ENCODE data around the gene JPT2.
"Not testable (repeated sequence)": the region's sequence is repeated elsewhere in the genome, so short reads cannot be mapped to it uniquely, and the experiment has no call there.

JPT2 gene

GRCh38 chr16:1710811-1711507 is 32.9 kb downstream of the JPT2 start:
- TF ChIP-seq, protein P1, sequence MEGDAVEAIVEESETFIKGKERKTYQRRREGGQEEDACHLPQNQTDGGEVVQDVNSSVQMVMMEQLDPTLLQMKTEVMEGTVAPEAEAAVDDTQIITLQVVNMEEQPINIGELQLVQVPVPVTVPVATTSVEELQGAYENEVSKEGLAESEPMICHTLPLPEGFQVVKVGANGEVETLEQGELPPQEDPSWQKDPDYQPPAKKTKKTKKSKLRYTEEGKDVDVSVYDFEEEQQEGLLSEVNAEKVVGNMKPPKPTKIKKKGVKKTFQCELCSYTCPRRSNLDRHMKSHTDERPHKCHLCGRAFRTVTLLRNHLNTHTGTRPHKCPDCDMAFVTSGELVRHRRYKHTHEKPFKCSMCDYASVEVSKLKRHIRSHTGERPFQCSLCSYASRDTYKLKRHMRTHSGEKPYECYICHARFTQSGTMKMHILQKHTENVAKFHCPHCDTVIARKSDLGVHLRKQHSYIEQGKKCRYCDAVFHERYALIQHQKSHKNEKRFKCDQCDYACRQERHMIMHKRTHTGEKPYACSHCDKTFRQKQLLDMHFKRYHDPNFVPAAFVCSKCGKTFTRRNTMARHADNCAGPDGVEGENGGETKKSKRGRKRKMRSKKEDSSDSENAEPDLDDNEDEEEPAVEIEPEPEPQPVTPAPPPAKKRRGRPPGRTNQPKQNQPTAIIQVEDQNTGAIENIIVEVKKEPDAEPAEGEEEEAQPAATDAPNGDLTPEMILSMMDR (IDR thresholded peaks at IDR 0.05; ENCODE audit: control insufficient read depth, extremely low read depth, insufficient read depth) = no peak
- DNase-seq (ENCODE audit: low read depth) = no peak
- H3K4me3 ChIP-seq (ENCODE audit: low read depth, low read length) = no peak overlapping the region

DNA sequence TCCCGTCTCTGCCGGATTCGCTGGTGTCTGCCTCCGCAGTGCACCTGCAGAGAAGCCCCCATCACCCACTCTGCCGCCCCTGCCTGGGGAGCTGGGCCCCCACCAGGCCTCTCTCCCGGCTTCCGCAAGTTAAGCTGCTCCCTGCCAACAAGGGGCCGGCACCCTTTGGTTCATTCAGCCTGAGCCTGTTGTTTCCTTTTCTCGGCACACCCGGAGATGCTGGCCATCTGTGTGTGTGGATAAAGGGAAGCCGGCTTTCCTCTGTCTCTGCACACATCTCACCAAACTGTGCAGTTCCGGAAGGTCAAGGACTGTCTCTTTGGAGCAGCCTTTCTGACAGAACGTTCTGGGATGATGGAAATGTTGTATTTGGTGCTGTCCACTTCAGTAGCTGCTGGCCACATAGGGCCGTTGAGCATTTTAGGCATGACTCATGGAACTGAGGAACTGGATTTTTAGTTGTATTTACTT is 34.7 kb downstream of the JPT2 start:
- no peak overlapping the region for H3K4me3 ChIP-seq (ENCODE audit: low read depth, low read length)
- DNase-seq (ENCODE audit: low read depth) = no peak
- TF ChIP-seq, protein P1 (IDR thresholded peaks at IDR 0.05; ENCODE audit: control insufficient read depth, extremely low read depth, insufficient read depth) = no peak

GRCh38 chr16:1713331-1713730 is 35.3 kb downstream of the JPT2 start:
- TF ChIP-seq, protein P1 (IDR thresholded peaks at IDR 0.05; ENCODE audit: control insufficient read depth, extremely low read depth, insufficient read depth) = no peak
- no peak overlapping the region for H3K4me3 ChIP-seq (ENCODE audit: low read depth, low read length)
- no peak for DNase-seq (ENCODE audit: low read depth)

GRCh38 chr16:1713933-1714332 is 35.9 kb downstream of the JPT2 start:
- no peak for DNase-seq (ENCODE audit: low read depth)
- no peak overlapping the region for H3K4me3 ChIP-seq (ENCODE audit: low read depth, low read length)
- TF ChIP-seq, protein P1 (IDR thresholded peaks at IDR 0.05; ENCODE audit: control insufficient read depth, extremely low read depth, insufficient read depth) = no peak

DNA sequence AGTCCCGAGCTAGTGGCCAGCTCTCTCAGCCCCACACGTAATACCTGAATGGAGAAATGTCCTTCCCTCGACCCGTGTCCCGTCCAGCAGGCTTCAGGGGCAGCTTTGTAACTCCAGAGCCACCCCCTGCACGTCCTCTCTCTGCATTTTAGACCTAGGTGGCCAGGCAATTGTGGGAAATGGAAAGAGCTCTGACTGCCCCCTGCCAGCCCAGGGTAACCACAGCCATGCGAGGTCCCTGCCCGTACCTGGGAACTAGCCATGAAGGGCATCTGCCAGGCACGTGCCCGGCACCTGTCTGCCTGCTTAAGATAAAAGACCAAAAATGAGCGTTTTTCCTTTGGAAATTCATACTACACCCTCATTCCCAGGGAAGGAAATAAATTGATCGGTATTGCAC is 37.1 kb downstream of the JPT2 start:
- H3K4me3 ChIP-seq (ENCODE audit: low read depth, low read length) = no peak overlapping the region
- TF ChIP-seq, protein P1 (IDR thresholded peaks at IDR 0.05; ENCODE audit: control insufficient read depth, extremely low read depth, insufficient read depth) = no peak
- DNase-seq (ENCODE audit: low read depth) = no peak

GRCh38 chr16:1718236-1718635 is 40.2 kb downstream of the JPT2 start:
- not testable (repeated sequence) for DNase-seq (ENCODE audit: low read depth); H3K4me3 ChIP-seq (ENCODE audit: low read depth, low read length)

GRCh38 chr16:1719559-1720229 is 41.6 kb downstream of the JPT2 start:
- H3K4me3 ChIP-seq (ENCODE audit: low read depth, low read length) = not testable (repeated sequence)
- peak; percentile 59 for DNase-seq (ENCODE audit: low read depth)

DNA sequence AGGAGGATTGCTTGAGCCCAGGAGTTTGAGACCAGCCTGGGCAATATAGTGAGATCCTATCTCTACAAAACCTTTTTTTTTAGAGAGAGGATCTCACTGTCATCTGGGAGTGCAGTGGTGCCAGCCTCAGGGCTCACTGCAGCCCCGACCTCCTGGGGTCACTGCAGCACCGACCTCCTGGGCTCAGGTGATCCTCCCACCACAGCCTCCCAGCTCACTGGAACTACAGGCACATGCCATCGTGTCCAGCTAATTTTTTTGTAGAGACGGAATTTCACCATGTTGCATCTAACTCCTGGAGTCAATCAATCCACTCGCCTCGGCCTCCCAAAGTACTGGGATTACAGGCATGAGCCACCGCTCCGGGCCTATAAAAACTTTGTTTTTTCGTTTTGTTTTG is 43.3 kb downstream of the JPT2 start:
- H3K4me3 ChIP-seq (ENCODE audit: low read depth, low read length) = no peak overlapping the region
- DNase-seq (ENCODE audit: low read depth) = no peak
- TF ChIP-seq, protein P1 (IDR thresholded peaks at IDR 0.05; ENCODE audit: control insufficient read depth, extremely low read depth, insufficient read depth) = no peak
